ENCODE data around the gene ISG20. TPM values are rescaled to one million over a fixed set of nuclear protein-coding genes. Genes with fewer than 3 reads are reported as not detected.

The ISG20 gene
- total RNA-seq, 1 donor from 2014 or later: 15.9 TPM

DNA sequence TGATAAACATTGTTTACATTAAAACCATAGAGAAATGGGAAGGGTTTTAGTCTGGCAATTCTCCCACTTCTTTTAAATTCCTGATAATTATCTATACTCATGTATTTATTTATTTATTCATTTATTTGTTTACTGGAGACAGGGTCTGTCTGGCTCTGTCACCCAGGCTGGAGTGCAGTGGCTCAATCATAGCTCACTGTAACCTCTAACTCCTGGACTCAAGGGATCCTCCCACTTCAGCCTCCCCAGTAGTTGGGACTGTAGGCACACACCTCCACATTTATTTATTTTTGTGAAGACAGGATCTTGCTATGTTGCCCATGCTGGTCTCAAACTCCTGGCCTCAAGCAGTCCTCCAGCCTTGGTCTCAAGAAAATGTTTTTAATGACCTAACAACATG, 20.1 kb upstream of the ISG20 start:
- Histone ChIP-seq H3K27ac (ENCODE audit: low read depth, low read length) (no peak overlapping the region), H2AFZ (ENCODE audit: low read depth, low read length) (no peak overlapping the region), H3K27me3 (ENCODE audit: insufficient read depth, low read length) (no peaks in the 10 kb centered on the region), H3K9me3 (ENCODE audit: insufficient read depth, low read depth, low read length) (no peaks in the 10 kb centered on the region), H3K9ac (ENCODE audit: low read length) (no peak overlapping the region), H3K79me2 (ENCODE audit: insufficient read depth, low read length) (peaks cover 29% of the 10 kb centered on the region), H4K20me1 (ENCODE audit: insufficient read depth, low read length) (peaks cover 20% of the 10 kb centered on the region), H3K36me3 (ENCODE audit: insufficient read depth, low read length) (no peaks in the 10 kb centered on the region), H3K4me2 (ENCODE audit: low read length) (no peak overlapping the region), H3K4me1 (ENCODE audit: insufficient read depth, low read length) (peaks cover 16% of the 10 kb centered on the region), H3K4me3 (ENCODE audit: insufficient read depth, low read depth, low read length) (no peak overlapping the region)
- TF ChIP-seq, protein P1, sequence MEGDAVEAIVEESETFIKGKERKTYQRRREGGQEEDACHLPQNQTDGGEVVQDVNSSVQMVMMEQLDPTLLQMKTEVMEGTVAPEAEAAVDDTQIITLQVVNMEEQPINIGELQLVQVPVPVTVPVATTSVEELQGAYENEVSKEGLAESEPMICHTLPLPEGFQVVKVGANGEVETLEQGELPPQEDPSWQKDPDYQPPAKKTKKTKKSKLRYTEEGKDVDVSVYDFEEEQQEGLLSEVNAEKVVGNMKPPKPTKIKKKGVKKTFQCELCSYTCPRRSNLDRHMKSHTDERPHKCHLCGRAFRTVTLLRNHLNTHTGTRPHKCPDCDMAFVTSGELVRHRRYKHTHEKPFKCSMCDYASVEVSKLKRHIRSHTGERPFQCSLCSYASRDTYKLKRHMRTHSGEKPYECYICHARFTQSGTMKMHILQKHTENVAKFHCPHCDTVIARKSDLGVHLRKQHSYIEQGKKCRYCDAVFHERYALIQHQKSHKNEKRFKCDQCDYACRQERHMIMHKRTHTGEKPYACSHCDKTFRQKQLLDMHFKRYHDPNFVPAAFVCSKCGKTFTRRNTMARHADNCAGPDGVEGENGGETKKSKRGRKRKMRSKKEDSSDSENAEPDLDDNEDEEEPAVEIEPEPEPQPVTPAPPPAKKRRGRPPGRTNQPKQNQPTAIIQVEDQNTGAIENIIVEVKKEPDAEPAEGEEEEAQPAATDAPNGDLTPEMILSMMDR (IDR thresholded peaks at IDR 0.05; ENCODE audit: insufficient read depth, low read depth, low read length): no peak
- TF ChIP-seq EZH2 (IDR thresholded peaks at IDR 0.05; ENCODE audit: insufficient read depth, low read length): no peak
- Mint-ChIP-seq H3K36me3 (ENCODE audit: low read depth, unreplicated experiment) (no peaks in the 10 kb centered on the region), H3K4me1 (ENCODE audit: low read depth, unreplicated experiment) (peaks cover 10% of the 10 kb centered on the region), H3K27me3 (ENCODE audit: low read depth, unreplicated experiment) (no peaks in the 10 kb centered on the region), H3K27ac (ENCODE audit: unreplicated experiment) (no peak overlapping the region), H3K9me3 (ENCODE audit: unreplicated experiment) (no peaks in the 10 kb centered on the region), H3K4me3 (ENCODE audit: unreplicated experiment) (no peak overlapping the region)
- FAIRE-seq (no peak), DNase-seq (ENCODE audit: low read depth) (no peak)

DNA sequence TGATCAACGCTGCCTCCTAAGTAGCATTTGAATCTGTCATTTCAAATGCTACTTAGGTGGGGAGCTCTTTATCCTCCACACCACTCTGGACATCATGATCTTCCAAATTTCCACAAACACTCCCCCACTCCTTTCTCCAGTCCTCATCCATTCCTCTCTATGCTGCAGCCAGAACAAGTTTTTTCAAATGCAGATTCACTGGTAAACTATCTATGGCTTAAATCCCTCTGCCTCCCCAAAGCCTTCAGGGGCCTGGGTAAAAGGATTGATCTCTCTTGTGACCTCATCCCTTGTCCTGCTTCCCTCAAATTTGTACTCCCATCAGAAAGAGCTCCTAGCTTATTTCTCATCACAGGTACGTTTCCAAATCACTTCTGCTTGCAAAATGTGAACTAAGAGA, 19.0 kb upstream of the ISG20 start:
- no peak overlapping the region for H3K4me3 ChIP-seq (ENCODE audit: insufficient read depth, low read depth, low read length)
- H3K27me3 Mint-ChIP-seq (ENCODE audit: low read depth, unreplicated experiment): no peaks in the 10 kb centered on the region
- TF ChIP-seq EZH2 (IDR thresholded peaks at IDR 0.05; ENCODE audit: insufficient read depth, low read length): no peak
- TF ChIP-seq, protein P1 (IDR thresholded peaks at IDR 0.05; ENCODE audit: insufficient read depth, low read depth, low read length): no peak
- H3K27ac ChIP-seq (ENCODE audit: low read depth, low read length): no peak overlapping the region
- H3K27ac Mint-ChIP-seq (ENCODE audit: unreplicated experiment): no peak overlapping the region
- no peaks in the 10 kb centered on the region for H3K9me3 Mint-ChIP-seq (ENCODE audit: unreplicated experiment)
- H3K4me1 ChIP-seq (ENCODE audit: insufficient read depth, low read length): peaks cover 27% of the 10 kb centered on the region
- DNase-seq (ENCODE audit: low read depth): no peak
- peaks cover 5% of the 10 kb centered on the region for H3K36me3 Mint-ChIP-seq (ENCODE audit: low read depth, unreplicated experiment)
- H3K79me2 ChIP-seq (ENCODE audit: insufficient read depth, low read length): peaks cover 40% of the 10 kb centered on the region
- no peak overlapping the region for H3K4me3 Mint-ChIP-seq (ENCODE audit: unreplicated experiment)
- peaks cover 13% of the 10 kb centered on the region for H3K4me1 Mint-ChIP-seq (ENCODE audit: low read depth, unreplicated experiment)
- no peak overlapping the region for H3K9ac ChIP-seq (ENCODE audit: low read length)
- H4K20me1 ChIP-seq (ENCODE audit: insufficient read depth, low read length): peaks cover 31% of the 10 kb centered on the region
- no peak for FAIRE-seq
- H3K4me2 ChIP-seq (ENCODE audit: low read length): no peak overlapping the region
- no peaks in the 10 kb centered on the region for H3K27me3 ChIP-seq (ENCODE audit: insufficient read depth, low read length)
- H2AFZ ChIP-seq (ENCODE audit: low read depth, low read length): no peak overlapping the region
- peaks cover 3% of the 10 kb centered on the region for H3K36me3 ChIP-seq (ENCODE audit: insufficient read depth, low read length)
- no peaks in the 10 kb centered on the region for H3K9me3 ChIP-seq (ENCODE audit: insufficient read depth, low read depth, low read length)

DNA sequence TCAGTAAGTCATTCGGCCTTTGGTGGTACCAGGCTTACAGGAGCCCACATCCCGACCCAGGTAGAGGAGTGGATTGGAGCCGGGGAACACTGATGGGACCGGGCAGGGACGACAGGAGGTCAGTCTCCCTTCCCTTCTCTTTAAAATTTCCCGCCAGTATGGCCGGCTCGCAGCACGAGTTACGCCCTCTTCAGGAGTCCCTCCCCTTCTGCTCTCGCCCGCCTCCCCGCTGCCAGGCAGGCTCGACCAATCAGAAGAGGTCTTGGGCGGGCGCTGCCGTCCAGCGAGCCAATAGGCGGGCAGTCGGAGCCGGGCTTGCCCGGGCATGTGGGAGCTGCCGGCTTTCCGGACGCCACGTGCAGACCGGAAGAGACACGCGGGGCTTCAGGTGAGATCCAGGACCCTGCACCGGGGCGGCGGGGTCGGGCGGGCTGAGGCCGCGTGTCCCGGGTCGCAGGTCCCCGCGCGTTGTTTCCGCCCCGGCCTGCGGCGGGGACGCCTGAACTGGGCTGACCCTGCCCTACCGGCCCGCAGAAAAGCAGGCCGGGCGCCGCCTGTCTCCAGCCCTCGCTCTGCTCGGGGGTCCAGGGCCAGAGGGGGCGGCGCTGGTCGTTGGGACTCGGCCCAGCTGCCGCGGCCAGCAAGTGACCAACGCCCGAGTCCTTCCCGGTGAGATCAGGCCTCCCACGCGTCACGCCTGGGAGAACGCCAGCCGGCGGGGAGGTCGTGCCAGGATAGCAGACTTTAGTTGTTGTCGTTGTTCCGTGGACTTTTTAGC, 17.6 kb upstream of the ISG20 start, which contains the start of gene AEN:
AEN (plus strand) TSS at position 346 of the 778 bp plus-strand sequence. CDS start 4,870 bp downstream, outside the sequence.
- no peak for FAIRE-seq
- no peaks in the 10 kb centered on the region for H3K9me3 Mint-ChIP-seq (ENCODE audit: unreplicated experiment)

More for the DNA sequence above, 17.6 kb upstream of the ISG20 start, which contains the start of gene AEN:
- Mint-ChIP-seq H3K36me3 (ENCODE audit: low read depth, unreplicated experiment) (peaks cover 5% of the 10 kb centered on the region), H3K27me3 (ENCODE audit: low read depth, unreplicated experiment) (no peaks in the 10 kb centered on the region), H3K27ac (ENCODE audit: unreplicated experiment) (peak within 1 kb of the TSS; percentile 95), H3K4me3 (ENCODE audit: unreplicated experiment) (peak within 1 kb of the TSS; percentile 97), H3K4me1 (ENCODE audit: low read depth, unreplicated experiment) (peaks cover 18% of the 10 kb centered on the region)
- H3K9me3 ChIP-seq (ENCODE audit: insufficient read depth, low read depth, low read length): no peaks in the 10 kb centered on the region
- H3K79me2 ChIP-seq (ENCODE audit: insufficient read depth, low read length): peaks cover 54% of the 10 kb centered on the region
- peak within 1 kb of the TSS; percentile 86 for H3K4me3 ChIP-seq (ENCODE audit: insufficient read depth, low read depth, low read length)
- peak within 1 kb of the TSS; percentile 73 for H2AFZ ChIP-seq (ENCODE audit: low read depth, low read length)
- peaks cover 44% of the 10 kb centered on the region for H4K20me1 ChIP-seq (ENCODE audit: insufficient read depth, low read length)
- no peaks in the 10 kb centered on the region for H3K27me3 ChIP-seq (ENCODE audit: insufficient read depth, low read length)
- H3K27ac ChIP-seq (ENCODE audit: low read depth, low read length): peak within 1 kb of the TSS; percentile 99
- DNase-seq (ENCODE audit: low read depth): peak; percentile 87
- peak within 1 kb of the TSS; percentile 88 for H3K4me2 ChIP-seq (ENCODE audit: low read length)
- H3K4me1 ChIP-seq (ENCODE audit: insufficient read depth, low read length): peaks cover 31% of the 10 kb centered on the region
- H3K9ac ChIP-seq (ENCODE audit: low read length): peak within 1 kb of the TSS; percentile 98
- no peak for TF ChIP-seq EZH2 (IDR thresholded peaks at IDR 0.05; ENCODE audit: insufficient read depth, low read length)
- TF ChIP-seq, protein P1 (IDR thresholded peaks at IDR 0.05; ENCODE audit: insufficient read depth, low read depth, low read length): no peak
- H3K36me3 ChIP-seq (ENCODE audit: insufficient read depth, low read length): peaks cover 9% of the 10 kb centered on the region
